GM12878 (cell line): ENCODE data around the gene FOXK1. TPM values are rescaled to one million over a fixed set of nuclear protein-coding genes. Genes with fewer than 3 reads are reported as not detected.

Experiments
- ATAC-seq: fragments of 200-7000 bp; cut with Tn5 transposase; 3 replicates; pipeline ENCODE4 v1.9.1; 2020; ENCODE audit warnings: mild to moderate bottlenecking, moderate library complexity
- BruUV-seq: library from RNA; stranded (reverse); fragments of 400-500 nt; replicated peaks from 2 replicates; lab custom pipeline; 2021; lab: Mats Ljungman, UMichigan
- CTCF ChIA-PET: fragments of 300-600 bp; sonication (Branson Sonifier 250); formaldehyde crosslinking; extraction: SDS; loops from one replicate; lab custom pipeline; 2021; ENCODE audit warnings: inconsistent platforms; lab: Yijun Ruan, JAX
- POLR2A ChIA-PET: fragments of 350-600 bp; formaldehyde crosslinking; extraction: SDS; loops from one replicate; lab custom pipeline; 2021; ENCODE audit warnings: inconsistent platforms; lab: Charles Lee
- RAD21 ChIA-PET: fragments of 300-600 bp; sonication (Branson Sonifier 250); formaldehyde crosslinking; loops from one replicate; lab custom pipeline; 2023; ENCODE audit warnings: antibody characterized with exemption; ENCODE audit not compliant: unreplicated experiment; lab: Charles Lee
- SMC1A ChIA-PET: fragments of 300-600 bp; sonication (Branson Sonifier 250); formaldehyde crosslinking; loops from one replicate; lab custom pipeline; 2023; ENCODE audit not compliant: unreplicated experiment, uncharacterized antibody; lab: Charles Lee
- DNase-seq: peaks from one replicate; pipeline ENCODE4 v3.0.0-alpha.2; 2011; ENCODE audit warnings: low read depth, low spot score
- FAIRE-seq: peaks from 3 replicates; lab custom pipeline; 2011; peaks lifted over from hg19 to GRCh38; lab: Jason Lieb, UNC
- H2AFZ ChIP-seq: 2 replicates; pipeline ENCODE4 v1.6.0; 2011; ENCODE audit warnings: low read depth, low read length, control low read depth; ENCODE audit not compliant: control insufficient read depth
- H3K27ac ChIP-seq: 2 replicates; pipeline ENCODE4 v1.5.1; 2011; ENCODE audit warnings: control low read depth; ENCODE audit not compliant: control insufficient read depth, insufficient read depth
- H3K27me3 ChIP-seq, 2 experiments: replicated peaks in 1 of 2; 2 replicates each; pipeline versions ENCODE4 v1.6.0 to v1.6.1; 2011; ENCODE audit warnings: low read length in 1 of 2; ENCODE audit not compliant: control insufficient read depth in 2 of 2, insufficient read depth in 2 of 2
- H3K36me3 ChIP-seq, 2 experiments: 2 replicates each; pipeline ENCODE4 v1.5.1; 2011; ENCODE audit warnings: low read length in 1 of 2; ENCODE audit not compliant: control insufficient read depth in 2 of 2, insufficient read depth in 2 of 2
- H3K4me1 ChIP-seq: 2 replicates; pipeline ENCODE4 v1.6.1; 2011; ENCODE audit warnings: mild to moderate bottlenecking, low read length, moderate library complexity, mixed read lengths; ENCODE audit not compliant: control insufficient read depth, insufficient read depth
- H3K4me2 ChIP-seq: 2 replicates; pipeline ENCODE4 v1.6.0; 2011; ENCODE audit warnings: control low read depth; ENCODE audit not compliant: control insufficient read depth, insufficient read depth
- H3K4me3 ChIP-seq: fragments of 200-600 bp; sonication (generic); 2 replicates; pipeline ENCODE4 v1.5.1; 2016
- H3K79me2 ChIP-seq: 2 replicates; pipeline ENCODE4 v1.6.0; 2011; ENCODE audit warnings: low read length; ENCODE audit not compliant: control insufficient read depth, insufficient read depth
- H3K9ac ChIP-seq: 2 replicates; pipeline ENCODE4 v1.8.0; 2011; ENCODE audit warnings: low read length, control low read depth, mixed read lengths; ENCODE audit not compliant: control insufficient read depth, insufficient read depth
- H3K9me3 ChIP-seq: replicated peaks from 3 replicates; pipeline ENCODE4 v1.5.1; 2011; ENCODE audit warnings: mild to moderate bottlenecking, low read length; ENCODE audit not compliant: control insufficient read depth, insufficient read depth
- H4K20me1 ChIP-seq: 2 replicates; pipeline ENCODE4 v1.6.0; 2011; ENCODE audit not compliant: control insufficient read depth, insufficient read depth
- ATF3 ChIP-seq: IDR thresholded peaks from 2 replicates; pipeline ENCODE4 v1.6.1; 2011; ENCODE audit warnings: low read depth, mild to moderate bottlenecking, low read length, moderate library complexity, borderline replicate concordance; ENCODE audit errors: extremely low read depth
- BHLHE40 ChIP-seq, 2 experiments: fragments of 450-650 bp in 1 of 2; IDR thresholded peaks; 2 replicates each; pipeline ENCODE4 v1.6.1; 2011 to 2017; ENCODE audit warnings: low read depth in 2 of 2, borderline replicate concordance in 1 of 2, improper control_type of control experiment in 1 of 2, low read length in 1 of 2, mild to moderate bottlenecking in 1 of 2
- BRCA1 ChIP-seq: IDR thresholded peaks from 2 replicates; pipeline ENCODE4 v1.6.1; 2011; ENCODE audit warnings: low read depth, low read length, improper control_type of control experiment
- CHD4 ChIP-seq: fragments of 200-600 bp; sonication (generic); IDR thresholded peaks from 2 replicates; pipeline ENCODE4 v1.6.1; 2016; ENCODE audit warnings: mild to moderate bottlenecking
- EGR1 ChIP-seq, 2 experiments: IDR thresholded peaks; 1 replicate in 1 of 2; 2 replicates in 1 of 2; pipeline ENCODE4 v1.6.1; 2011 to 2012; ENCODE audit warnings: low read depth in 2 of 2, low read length in 2 of 2, borderline replicate concordance in 1 of 2, mild to moderate bottlenecking in 1 of 2, moderate library complexity in 1 of 2
- IRF4 ChIP-seq: IDR thresholded peaks from 2 replicates; pipeline ENCODE4 v1.6.1; 2011; ENCODE audit warnings: low read depth, low read length
- MXI1 ChIP-seq: fragments of 150-350 bp; IDR thresholded peaks from 2 replicates; pipeline ENCODE4 v1.6.1; 2011; ENCODE audit warnings: low read depth, mild to moderate bottlenecking, inconsistent platforms, low read length, improper control_type of control experiment
- MYC ChIP-seq: IDR thresholded peaks from 2 replicates; pipeline ENCODE4 v1.6.1; 2011; ENCODE audit warnings: mild to moderate bottlenecking, low read length, moderate library complexity, inconsistent platforms; ENCODE audit not compliant: insufficient read depth, insufficient replicate concordance, insufficient read length, severe bottlenecking
- POLR2AphosphoS5 ChIP-seq: IDR thresholded peaks from 2 replicates; pipeline ENCODE4 v1.6.1; 2011; ENCODE audit warnings: mild to moderate bottlenecking, low read length, inconsistent platforms
- SMARCA5 ChIP-seq: fragments of 450-650 bp; IDR thresholded peaks from 2 replicates; pipeline ENCODE4 v1.6.1; 2017; ENCODE audit warnings: mild to moderate bottlenecking
- SUPT20H ChIP-seq: IDR thresholded peaks from 2 replicates; pipeline ENCODE4 v1.6.1; 2011; ENCODE audit warnings: low read depth, mild to moderate bottlenecking, low read length, moderate library complexity, borderline replicate concordance; ENCODE audit not compliant: control insufficient read depth
- ZBED1 ChIP-seq: IDR thresholded peaks from 2 replicates; pipeline ENCODE4 v1.6.1; 2016; ENCODE audit warnings: borderline replicate concordance
- ZNF274 ChIP-seq: IDR thresholded peaks from one replicate; pipeline ENCODE4 v1.8.0; 2011; ENCODE audit not compliant: insufficient read length, insufficient read depth
- ZNF622 ChIP-seq: fragments of 450-650 bp; IDR thresholded peaks from 2 replicates; pipeline ENCODE4 v1.6.1; 2017; ENCODE audit warnings: mild to moderate bottlenecking, inconsistent platforms
- ZNF687 ChIP-seq: fragments of 450-650 bp; IDR thresholded peaks from 2 replicates; pipeline ENCODE4 v1.6.1; 2017; ENCODE audit warnings: mild to moderate bottlenecking, moderate library complexity
- ZSCAN29 ChIP-seq: fragments of 450-650 bp; IDR thresholded peaks from 2 replicates; pipeline ENCODE4 v1.6.1; 2017; ENCODE audit warnings: mild to moderate bottlenecking, moderate library complexity
- WGBS: methylation state at CpG from one replicate; pipeline ENCODE4 v1.1.6; 2016; ENCODE audit warnings: low lambda C conversion rate; ENCODE audit not compliant: insufficient replicate concordance, insufficient coverage; ENCODE audit errors: missing lambda C conversion rate; 5-methylcytosine and 5-hydroxymethylcytosine counted together
- in situ Hi-C: fragments of 300-500 bp; cut with MboI; formaldehyde crosslinking; loops from 9 replicates; pipeline ENCODE4 v1.14.3; 2018; ENCODE audit warnings: mixed read lengths
- intact Hi-C: fragments of 100-400 bp; cut with micrococcal nuclease; formaldehyde crosslinking; loops from one replicate; pipeline ENCODE4 v1.14.2; 2022; ENCODE audit not compliant: unreplicated experiment
- polyA plus RNA-seq, 11 experiments: library from polyadenylated mRNA; depleted of rRNA in 4 of 11; unstranded in 6 of 11; stranded (reverse) in 5 of 11; fragments of >200 nt; fragmentation: Nextera tagmentation in 4 of 11; fragmentation: Illumina TruSeq in 1 of 11; extraction: Ambion mirVana in 4 of 11; extraction: Trizol in 1 of 11; gene quantifications; 1 replicate in 1 of 11; 2 replicates in 10 of 11; pipeline versions ENCODE4 v1.2.1 to v1.2.3, GENCODE V29; 2011 to 2016; ENCODE audit warnings: inconsistent platforms in 2 of 11, missing spikeins in 2 of 11, low read depth in 1 of 11
- total RNA-seq, 4 experiments: library from RNA; depleted of rRNA in 3 of 4; stranded (reverse); fragments of >200 nt in 3 of 4; fragmentation: Illumina TruSeq in 1 of 4; extraction: Trizol in 1 of 4; gene quantifications; 2 replicates each; pipeline versions ENCODE4 v1.2.1 to v1.2.3, GENCODE V29; 2013 to 2021
- TF ChIP-seq, protein P1 (sequence below): fragments of 450-650 bp; IDR thresholded peaks from 2 replicates; pipeline ENCODE4 v1.6.1; 2017; ENCODE audit warnings: antibody characterized with exemption, mild to moderate bottlenecking, moderate library complexity

The FOXK1 gene
- total and polyA plus RNA-seq, 10 of the 15 experiments (the other 5 are each of a cell fraction or from before 2014, with no cell fraction given) = 0.24 to 31.8 (median 4.5) TPM

DNA sequence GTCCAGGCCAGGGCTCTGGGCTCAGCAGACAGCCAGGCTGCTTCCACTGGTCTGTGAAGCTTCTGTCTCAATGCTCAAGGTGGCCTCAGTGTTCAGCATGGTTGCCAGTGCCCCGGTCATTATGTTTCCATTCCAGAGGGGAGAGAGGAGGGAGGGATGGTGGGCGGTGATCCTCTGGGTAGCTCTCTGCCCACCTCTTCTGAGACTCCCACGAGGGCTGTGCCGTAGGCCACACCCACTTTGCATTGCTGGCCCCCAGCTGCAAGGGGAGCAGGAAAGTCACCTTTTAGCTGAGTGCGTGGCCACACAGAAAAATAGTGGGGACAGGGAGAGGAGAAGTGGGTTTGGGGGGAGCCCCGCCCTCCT, 42.5 kb downstream of the FOXK1 start:
- no peak for FAIRE-seq
- peak overlapping the region; percentile 92 for H3K4me2 ChIP-seq
- H3K79me2 ChIP-seq = peaks cover 34% of the 10 kb centered on the region
- no peaks in the 10 kb centered on the region for H3K27me3 ChIP-seq
- H4K20me1 ChIP-seq = no peaks in the 10 kb centered on the region
- POLR2A ChIA-PET = interaction anchor here (1.0 to 4.3 kb wide), 3 partner anchors 11 to 42 kb away, joined by 4 to 15 read pairs (median 7); partner anchors contain the start of gene FOXK1
- DNase-seq = no peak
- no TSS peak for BruUV-seq
- CTCF ChIA-PET = interaction anchor here (0.9 to 1.9 kb wide), 4 partner anchors 12 to 41 kb away, joined by 3 to 6 read pairs (median 4); no protein-coding TSS in a partner anchor
- WGBS = 0% methylated on average over 6 of the region's 6 CpGs
- peak overlapping the region; percentile 60 for H3K9ac ChIP-seq
- RAD21 ChIA-PET = interaction anchor here (1.2 to 3.0 kb wide), 6 partner anchors 12 to 41 kb away, joined by 3 to 16 read pairs (median 8); partner anchors contain the start of gene FOXK1
- peak overlapping the region; percentile 78 for H3K4me3 ChIP-seq
- SMC1A ChIA-PET = interaction anchor here (0.6 to 1.5 kb wide), 6 partner anchors 12 to 83 kb away, joined by 3 to 7 read pairs (median 4); no protein-coding TSS in a partner anchor
- H3K4me1 ChIP-seq = peaks cover 33% of the 10 kb centered on the region
- H3K27ac ChIP-seq = peak overlapping the region; percentile 74
- peak overlapping the region; percentile 1 for H2AFZ ChIP-seq
- intact Hi-C loops (loop anchor here (1.0 kb wide), 1 partner anchor 40 kb away; no protein-coding TSS in a partner anchor), in situ Hi-C loops (no loop called here)
- peak; percentile 21; the same call in 1 of the 3 replicates for ATAC-seq
- peaks cover 2 to 12% of the 10 kb centered on the region in 2 experiments; a peak in 3 of 4 replicates for H3K36me3 ChIP-seq
- H3K9me3 ChIP-seq = no peaks in the 10 kb centered on the region
- TF ChIP-seq SUPT20H = no peak
- TF ChIP-seq BHLHE40 (IDR thresholded peaks at IDR 0.05; ENCODE audit: borderline replicate concordance in 1 of 2, low read depth in 2 of 2, low read length in 1 of 2) = no peak
- no peak for TF ChIP-seq CHD4
- 0 out of 3 replicates have a peak, but pooled peaks of 1 of the 2 experiments have one; percentile 11 for TF ChIP-seq EGR1 (IDR thresholded peaks at IDR 0.05; ENCODE audit: borderline replicate concordance in 1 of 2, low read depth in 2 of 2, low read length in 2 of 2)
- TF ChIP-seq, protein P1, sequence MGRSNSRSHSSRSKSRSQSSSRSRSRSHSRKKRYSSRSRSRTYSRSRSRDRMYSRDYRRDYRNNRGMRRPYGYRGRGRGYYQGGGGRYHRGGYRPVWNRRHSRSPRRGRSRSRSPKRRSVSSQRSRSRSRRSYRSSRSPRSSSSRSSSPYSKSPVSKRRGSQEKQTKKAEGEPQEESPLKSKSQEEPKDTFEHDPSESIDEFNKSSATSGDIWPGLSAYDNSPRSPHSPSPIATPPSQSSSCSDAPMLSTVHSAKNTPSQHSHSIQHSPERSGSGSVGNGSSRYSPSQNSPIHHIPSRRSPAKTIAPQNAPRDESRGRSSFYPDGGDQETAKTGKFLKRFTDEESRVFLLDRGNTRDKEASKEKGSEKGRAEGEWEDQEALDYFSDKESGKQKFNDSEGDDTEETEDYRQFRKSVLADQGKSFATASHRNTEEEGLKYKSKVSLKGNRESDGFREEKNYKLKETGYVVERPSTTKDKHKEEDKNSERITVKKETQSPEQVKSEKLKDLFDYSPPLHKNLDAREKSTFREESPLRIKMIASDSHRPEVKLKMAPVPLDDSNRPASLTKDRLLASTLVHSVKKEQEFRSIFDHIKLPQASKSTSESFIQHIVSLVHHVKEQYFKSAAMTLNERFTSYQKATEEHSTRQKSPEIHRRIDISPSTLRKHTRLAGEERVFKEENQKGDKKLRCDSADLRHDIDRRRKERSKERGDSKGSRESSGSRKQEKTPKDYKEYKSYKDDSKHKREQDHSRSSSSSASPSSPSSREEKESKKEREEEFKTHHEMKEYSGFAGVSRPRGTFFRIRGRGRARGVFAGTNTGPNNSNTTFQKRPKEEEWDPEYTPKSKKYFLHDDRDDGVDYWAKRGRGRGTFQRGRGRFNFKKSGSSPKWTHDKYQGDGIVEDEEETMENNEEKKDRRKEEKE = no peak
- TF ChIP-seq IRF4 = 0 out of 2 replicates have a peak, but pooled peaks have one; percentile 23
- TF ChIP-seq SMARCA5 = peak; percentile 90
- no peak for TF ChIP-seq BRCA1
- no peak for TF ChIP-seq ZNF687
- TF ChIP-seq MYC = no peak
- TF ChIP-seq ZNF622 = no peak
- no peak for TF ChIP-seq ZSCAN29
- TF ChIP-seq ZBED1 = no peak
- no peak for TF ChIP-seq POLR2AphosphoS5
- no peak for TF ChIP-seq ZNF274
- TF ChIP-seq ATF3 = no peak
- TF ChIP-seq MXI1 = peak; percentile 57; the same call in 1 of the 2 replicates
